ENCODE measurements around the gene UBE2U. TPM values are rescaled to one million over a fixed set of nuclear protein-coding genes. Genes with fewer than 3 reads are reported as not detected.
A peak's percentile ranks its signal among the peaks of the same experiment; 100 is the strongest.

The UBE2U gene
- polyA plus RNA-seq, 1 donor from 2014 or later: not detected

DNA sequence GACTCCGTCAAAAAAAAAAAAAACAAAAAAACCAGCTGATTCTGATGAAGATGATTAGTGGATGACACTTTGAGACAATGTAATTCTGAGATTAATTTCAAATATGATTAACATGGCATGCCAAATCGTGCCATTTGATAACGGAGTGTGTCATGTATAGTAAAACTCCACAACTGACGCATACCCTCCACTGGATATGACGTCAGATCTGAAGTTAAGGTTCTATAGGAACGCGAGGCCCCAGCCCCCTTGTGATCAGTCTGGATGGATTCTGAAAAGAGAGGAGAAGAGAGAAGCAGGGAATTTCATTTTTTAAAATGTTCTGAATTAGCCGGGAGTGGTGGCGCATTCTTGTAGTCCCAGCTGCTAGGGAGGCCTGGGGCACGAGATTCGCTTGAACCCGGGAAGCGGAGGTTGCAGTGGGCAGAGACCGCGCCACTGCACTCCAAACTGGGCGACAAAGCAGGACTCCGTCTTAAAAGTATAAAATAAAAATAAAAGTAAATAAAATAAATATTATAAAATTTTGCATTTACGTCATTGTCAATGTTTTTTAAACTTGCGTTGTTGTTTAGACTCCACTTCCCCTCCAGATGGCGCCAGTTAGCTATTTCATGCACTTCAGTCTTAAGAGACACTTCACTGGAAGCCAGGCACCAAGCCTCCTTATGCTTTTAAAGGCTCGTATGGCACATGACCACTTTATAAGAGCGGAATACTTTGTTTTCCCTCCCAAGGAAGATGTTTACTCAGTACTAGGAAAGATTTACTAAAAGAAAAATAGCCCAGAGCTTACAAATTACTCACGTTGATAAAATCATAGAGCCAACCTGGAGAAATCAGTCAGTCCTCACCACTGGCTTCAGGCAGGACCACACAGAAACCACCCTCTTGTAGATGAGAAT is 65.5 kb downstream of the UBE2U start:
- H3F3A ChIP-seq (ENCODE audit: insufficient read depth, low read length, poor library complexity, severe bottlenecking): no peaks in the 10 kb centered on the region
- no peaks in the 10 kb centered on the region for H4K20me1 ChIP-seq (ENCODE audit: insufficient read depth)
- no peak overlapping the region for H3K9ac ChIP-seq (ENCODE audit: low read length)
- no peak overlapping the region for H2AFZ ChIP-seq (ENCODE audit: low read depth, low read length)
- H3K4me3 ChIP-seq (ENCODE audit: low read length): no peak overlapping the region
- no peak overlapping the region for H3K27ac ChIP-seq (ENCODE audit: low read length)
- no peaks in the 10 kb centered on the region for H3K79me2 ChIP-seq (replicated peaks; ENCODE audit: insufficient read depth, low read length)
- no peaks in the 10 kb centered on the region for H3K9me3 ChIP-seq (ENCODE audit: low read length)
- TF ChIP-seq TAF1 (IDR thresholded peaks at IDR 0.05; ENCODE audit: low read depth) (no peak), CTCF (IDR thresholded peaks at IDR 0.05; ENCODE audit: poor library complexity, severe bottlenecking) (peak; percentile 82), EP300 (conservative IDR thresholded peaks at IDR 0.05; ENCODE audit: poor library complexity, severe bottlenecking) (no peak), SMC3 (conservative IDR thresholded peaks at IDR 0.05; ENCODE audit: poor library complexity) (peak; percentile 96), RAD21 (conservative IDR thresholded peaks at IDR 0.05) (peak; percentile 94), EZH2 (IDR thresholded peaks at IDR 0.05; ENCODE audit: borderline replicate concordance, insufficient read depth, low read length, poor library complexity, severe bottlenecking) (no peak), MXI1 (conservative IDR thresholded peaks at IDR 0.05; ENCODE audit: poor library complexity, severe bottlenecking) (no peak), POLR2AphosphoS5 (IDR thresholded peaks at IDR 0.05) (no peak)
- TF ChIP-seq, protein P1, sequence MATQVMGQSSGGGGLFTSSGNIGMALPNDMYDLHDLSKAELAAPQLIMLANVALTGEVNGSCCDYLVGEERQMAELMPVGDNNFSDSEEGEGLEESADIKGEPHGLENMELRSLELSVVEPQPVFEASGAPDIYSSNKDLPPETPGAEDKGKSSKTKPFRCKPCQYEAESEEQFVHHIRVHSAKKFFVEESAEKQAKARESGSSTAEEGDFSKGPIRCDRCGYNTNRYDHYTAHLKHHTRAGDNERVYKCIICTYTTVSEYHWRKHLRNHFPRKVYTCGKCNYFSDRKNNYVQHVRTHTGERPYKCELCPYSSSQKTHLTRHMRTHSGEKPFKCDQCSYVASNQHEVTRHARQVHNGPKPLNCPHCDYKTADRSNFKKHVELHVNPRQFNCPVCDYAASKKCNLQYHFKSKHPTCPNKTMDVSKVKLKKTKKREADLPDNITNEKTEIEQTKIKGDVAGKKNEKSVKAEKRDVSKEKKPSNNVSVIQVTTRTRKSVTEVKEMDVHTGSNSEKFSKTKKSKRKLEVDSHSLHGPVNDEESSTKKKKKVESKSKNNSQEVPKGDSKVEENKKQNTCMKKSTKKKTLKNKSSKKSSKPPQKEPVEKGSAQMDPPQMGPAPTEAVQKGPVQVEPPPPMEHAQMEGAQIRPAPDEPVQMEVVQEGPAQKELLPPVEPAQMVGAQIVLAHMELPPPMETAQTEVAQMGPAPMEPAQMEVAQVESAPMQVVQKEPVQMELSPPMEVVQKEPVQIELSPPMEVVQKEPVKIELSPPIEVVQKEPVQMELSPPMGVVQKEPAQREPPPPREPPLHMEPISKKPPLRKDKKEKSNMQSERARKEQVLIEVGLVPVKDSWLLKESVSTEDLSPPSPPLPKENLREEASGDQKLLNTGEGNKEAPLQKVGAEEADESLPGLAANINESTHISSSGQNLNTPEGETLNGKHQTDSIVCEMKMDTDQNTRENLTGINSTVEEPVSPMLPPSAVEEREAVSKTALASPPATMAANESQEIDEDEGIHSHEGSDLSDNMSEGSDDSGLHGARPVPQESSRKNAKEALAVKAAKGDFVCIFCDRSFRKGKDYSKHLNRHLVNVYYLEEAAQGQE (IDR thresholded peaks at IDR 0.05; ENCODE audit: borderline replicate concordance): no peak
- H3K27me3 ChIP-seq (ENCODE audit: insufficient read depth, low read depth, low read length): no peaks in the 10 kb centered on the region
- no peaks in the 10 kb centered on the region for H3K9me2 ChIP-seq (ENCODE audit: insufficient read depth, low read length)
- no peaks in the 10 kb centered on the region for H3K36me3 ChIP-seq (ENCODE audit: insufficient read depth, low read length)
- H3K4me2 ChIP-seq (ENCODE audit: low read length): no peak overlapping the region

- Histone ChIP-seq H3F3A (ENCODE audit: insufficient read depth, low read length, poor library complexity, severe bottlenecking) (no peaks in the 10 kb centered on the region), H3K27me3 (ENCODE audit: insufficient read depth, low read depth, low read length) (no peaks in the 10 kb centered on the region), H3K4me3 (ENCODE audit: low read length) (no peak overlapping the region), H3K27ac (ENCODE audit: low read length) (no peak overlapping the region), H3K9me2 (ENCODE audit: insufficient read depth, low read length) (no peaks in the 10 kb centered on the region), H3K9ac (ENCODE audit: low read length) (no peak overlapping the region), H3K79me2 (replicated peaks; ENCODE audit: insufficient read depth, low read length) (no peaks in the 10 kb centered on the region), H3K36me3 (ENCODE audit: insufficient read depth, low read length) (no peaks in the 10 kb centered on the region), H3K9me3 (ENCODE audit: low read length) (no peaks in the 10 kb centered on the region), H4K20me1 (ENCODE audit: insufficient read depth) (no peaks in the 10 kb centered on the region), H3K4me2 (ENCODE audit: low read length) (no peak overlapping the region), H2AFZ (ENCODE audit: low read depth, low read length) (no peak overlapping the region)
- no peak for TF ChIP-seq EZH2 (IDR thresholded peaks at IDR 0.05; ENCODE audit: borderline replicate concordance, insufficient read depth, low read length, poor library complexity, severe bottlenecking)
- TF ChIP-seq TAF1 (IDR thresholded peaks at IDR 0.05; ENCODE audit: low read depth): no peak
- no peak for TF ChIP-seq POLR2AphosphoS5 (IDR thresholded peaks at IDR 0.05)
These were observed 66.1 kb downstream of the UBE2U start for GRCh38 chr1:64269558-64269884.
